Daoy (cell line): ENCODE results near the gene PDCD6IP. TPM values are rescaled to one million over a fixed set of nuclear protein-coding genes. Genes with fewer than 3 reads are reported as not detected.
"Not testable (repeated sequence)": the region's sequence is repeated elsewhere in the genome, so short reads cannot be mapped to it uniquely, and the experiment has no call there.

ENCODE experiments used
- DNase-seq: peaks from one replicate; pipeline ENCODE4 v3.0.0-alpha.2; 2015; ENCODE audit warnings: low read depth
- total RNA-seq: library from RNA; depleted of rRNA; stranded (reverse); fragments of >200 nt; shearing (Covaris generic); gene quantifications from 2 replicates; pipeline ENCODE4 v1.2.3, GENCODE V29; 2014

Gene PDCD6IP
- total RNA-seq, 1 experiment from 2014 or later, result 45.4 TPM

DNA sequence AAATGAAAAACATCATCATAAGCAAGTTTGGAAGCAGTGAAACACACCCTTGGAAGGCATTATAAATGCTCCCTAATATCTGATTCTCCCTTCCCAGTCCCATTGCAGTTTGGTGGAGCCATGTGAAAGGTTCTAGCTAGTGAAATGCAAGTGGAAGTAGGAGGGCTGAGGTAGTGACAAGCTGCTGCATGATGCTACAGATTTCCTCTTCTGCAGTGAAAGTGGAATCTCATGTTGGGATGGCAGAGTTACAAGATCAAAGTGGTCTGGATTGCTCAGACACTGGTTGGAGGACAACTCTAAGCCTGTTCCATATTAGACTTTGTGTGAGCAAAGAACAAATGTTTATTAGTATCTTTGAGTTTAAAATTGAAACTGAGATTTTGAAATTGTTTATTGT is 3.3 kb upstream of the PDCD6IP start:
- no peak for DNase-seq

DNA sequence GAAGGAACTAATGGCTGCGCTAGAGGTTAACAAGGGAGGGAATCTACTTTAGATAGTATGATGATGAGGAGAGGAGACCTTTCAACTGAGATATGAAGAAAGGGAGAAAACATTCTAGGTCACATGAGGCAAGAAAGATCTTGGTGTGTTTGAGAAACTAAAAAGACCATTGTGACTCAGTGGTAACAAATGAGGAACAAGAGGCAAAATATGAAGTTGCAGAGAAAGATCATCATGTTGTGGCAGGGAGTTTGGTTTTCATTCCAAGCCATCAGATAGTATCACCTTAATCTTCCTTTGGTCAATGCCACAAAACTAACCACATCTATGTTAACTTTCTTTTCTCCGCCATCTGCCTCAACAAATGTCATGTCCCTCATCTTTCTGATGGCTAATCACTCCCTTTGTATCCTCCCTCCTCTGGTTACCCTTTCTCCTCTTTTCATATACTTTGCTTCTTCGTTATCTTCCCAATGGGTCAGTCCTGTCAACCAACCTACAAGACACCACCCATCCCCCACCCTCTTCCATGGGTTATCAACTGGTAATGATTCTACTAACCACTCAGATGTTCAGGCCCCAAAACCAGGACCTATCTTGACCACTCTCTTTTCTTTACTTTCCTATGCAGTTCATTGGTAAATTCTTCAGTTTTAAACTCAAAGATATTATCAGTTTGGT is 2.4 kb upstream of the PDCD6IP start:
- no peak for DNase-seq

DNA sequence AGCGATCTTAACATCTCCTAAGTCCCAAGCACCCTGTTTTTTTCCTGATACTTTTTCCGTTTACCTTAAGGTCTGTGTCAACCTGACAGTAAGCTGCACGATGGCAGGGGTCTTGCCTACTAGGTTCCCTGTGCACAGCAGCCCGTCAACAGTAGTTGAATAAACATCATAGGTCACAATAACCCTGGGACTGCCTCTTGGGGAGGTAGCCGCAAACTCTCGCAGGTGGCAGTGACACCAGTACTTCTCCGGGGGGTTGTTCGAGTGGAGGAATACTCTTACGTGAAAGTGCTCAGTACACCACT is 365 bp upstream of the PDCD6IP start:
- DNase-seq, result no peak

DNA sequence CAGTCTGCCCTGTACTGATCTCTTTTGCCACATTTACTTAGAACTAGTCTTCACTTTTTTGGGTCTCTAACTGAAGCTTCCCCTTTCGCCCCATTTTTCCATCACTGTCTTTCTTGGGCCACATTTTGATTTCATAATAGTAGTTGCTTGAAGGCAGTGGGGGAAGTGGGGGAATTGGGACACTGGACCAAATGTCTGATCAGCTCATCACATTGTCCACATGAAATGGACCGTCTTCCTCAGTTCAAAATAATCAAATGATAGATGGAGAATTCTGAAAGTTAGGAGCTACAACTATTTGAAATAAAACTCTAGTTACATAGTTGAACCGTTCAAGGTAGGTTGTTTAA is 747 bp downstream of the PDCD6IP start:
- DNase-seq, result no peak

DNA sequence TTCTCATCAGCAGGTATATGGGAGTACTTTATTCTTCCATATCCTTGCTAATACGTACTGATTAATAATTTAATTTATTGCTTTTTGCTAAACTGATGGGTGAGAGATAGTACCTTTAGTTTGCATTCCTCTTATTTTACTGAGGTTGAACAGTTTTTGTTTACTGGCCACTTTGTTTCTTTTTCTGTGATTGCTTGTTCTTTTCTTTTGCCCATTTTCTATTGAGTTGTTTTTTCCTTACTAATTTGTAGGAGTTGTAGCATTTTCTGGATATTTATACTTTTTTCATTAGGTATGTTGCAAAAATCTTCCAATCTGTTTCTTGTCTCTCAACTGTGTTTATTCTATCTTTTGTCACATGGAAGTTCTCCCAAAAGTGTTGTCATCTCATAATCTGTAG is 4.8 kb downstream of the PDCD6IP start:
- no peak for DNase-seq

DNA sequence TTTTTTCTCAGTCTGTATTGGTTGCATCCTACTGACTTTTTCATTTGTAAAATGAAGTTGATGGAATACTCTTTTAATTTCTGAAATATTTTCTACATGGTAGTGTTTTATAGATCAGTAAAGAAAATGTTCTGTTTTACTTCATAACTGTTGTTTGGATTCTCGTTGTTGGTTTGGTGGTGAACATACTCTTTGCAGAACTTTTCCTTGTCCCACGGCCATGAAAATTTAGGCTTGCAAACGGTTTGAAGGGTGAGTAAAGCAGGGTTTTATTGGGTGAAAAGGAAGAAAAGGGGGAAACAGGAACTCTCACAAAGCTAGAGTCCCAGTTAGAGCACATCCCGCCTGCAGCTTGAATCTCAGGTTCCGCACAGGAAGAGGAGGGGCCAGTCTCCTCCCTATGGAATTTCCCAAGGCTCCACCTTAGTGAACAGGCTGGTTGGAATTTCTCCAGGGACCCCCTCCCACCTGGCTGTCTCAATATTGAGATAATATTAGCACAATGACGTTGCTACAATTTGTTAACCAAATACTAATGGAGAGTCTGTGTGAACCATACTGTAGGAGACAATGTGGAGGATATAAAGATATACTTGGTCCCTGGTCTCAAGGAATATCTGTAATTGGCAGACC is 5.6 kb downstream of the PDCD6IP start:
- no peak for DNase-seq

DNA sequence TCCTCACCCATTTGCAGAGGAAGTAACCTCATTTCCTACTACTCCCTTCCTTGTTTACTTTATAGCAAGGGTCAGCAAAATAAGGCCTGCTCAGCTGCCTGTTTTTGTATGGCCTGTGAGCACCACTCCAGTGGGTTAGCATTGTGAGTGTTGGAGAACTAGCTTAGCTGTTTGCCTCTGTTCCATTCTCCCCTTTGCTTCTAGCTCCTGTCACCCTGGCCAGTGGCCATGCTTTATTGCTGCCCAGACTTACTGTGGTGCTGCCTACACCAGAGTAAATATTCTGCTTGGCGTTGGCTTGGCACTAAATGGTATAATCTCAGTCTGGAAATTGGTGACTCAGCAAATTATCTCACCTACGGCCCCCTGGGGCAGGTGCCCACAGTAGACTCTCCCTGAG is 8.8 kb downstream of the PDCD6IP start:
- no peak for DNase-seq

DNA sequence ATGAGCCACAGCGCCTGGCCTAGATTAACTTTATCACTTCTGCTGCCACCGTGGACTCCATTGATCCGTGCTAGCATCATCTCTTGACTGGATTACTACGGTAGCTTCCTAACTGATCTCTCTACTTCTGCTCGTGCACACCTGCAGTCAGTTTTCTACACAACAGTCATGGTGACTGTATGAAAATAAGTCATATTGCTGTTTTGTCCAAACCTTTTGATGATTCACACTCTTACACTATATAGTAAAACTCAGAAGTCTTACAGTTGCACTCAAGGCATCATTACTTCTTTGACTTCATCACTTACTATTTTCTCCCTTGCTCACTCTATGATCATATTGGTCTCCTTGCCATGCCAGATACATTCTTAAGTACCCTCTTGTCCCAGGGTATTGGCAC is 10.1 kb downstream of the PDCD6IP start:
- no peak for DNase-seq

DNA sequence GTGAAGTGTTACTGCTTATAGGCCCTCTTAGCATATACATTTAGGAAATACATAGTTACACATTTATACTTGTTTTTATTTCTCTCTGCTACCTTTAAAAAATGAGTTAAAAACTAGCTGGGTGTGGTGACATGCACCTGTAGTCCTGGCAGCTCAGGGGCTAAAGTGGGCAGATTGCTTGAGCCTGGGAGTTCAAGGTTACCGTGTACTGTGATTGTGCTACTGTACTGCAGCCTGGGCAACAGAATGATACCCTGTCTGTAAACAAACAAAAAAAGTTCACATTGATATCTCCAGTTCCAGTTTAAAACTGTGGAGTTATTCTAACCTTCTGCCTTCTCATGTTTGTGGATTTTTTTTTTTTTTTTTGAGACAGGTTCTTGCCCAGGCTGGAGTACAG is 12.1 kb downstream of the PDCD6IP start:
- DNase-seq, result no peak

DNA sequence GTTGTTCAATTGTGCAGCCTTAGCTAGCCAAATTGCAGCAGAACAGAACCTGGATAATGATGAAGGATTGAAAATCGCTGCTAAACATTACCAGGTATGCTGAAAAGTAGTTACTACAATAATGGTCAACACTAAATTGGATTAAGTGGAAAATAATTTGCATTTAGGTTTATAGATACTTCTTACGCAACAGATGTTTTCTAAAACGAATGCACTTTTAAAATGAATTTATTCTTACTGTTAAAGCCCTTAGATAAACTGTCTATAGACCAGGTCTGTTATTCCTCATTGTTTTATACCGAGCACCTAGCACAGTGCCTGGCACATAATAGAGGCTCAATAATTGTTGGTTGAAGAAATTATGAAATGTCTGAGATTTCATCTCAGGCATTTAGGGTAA is 23.6 kb downstream of the PDCD6IP start:
- no peak for DNase-seq

DNA sequence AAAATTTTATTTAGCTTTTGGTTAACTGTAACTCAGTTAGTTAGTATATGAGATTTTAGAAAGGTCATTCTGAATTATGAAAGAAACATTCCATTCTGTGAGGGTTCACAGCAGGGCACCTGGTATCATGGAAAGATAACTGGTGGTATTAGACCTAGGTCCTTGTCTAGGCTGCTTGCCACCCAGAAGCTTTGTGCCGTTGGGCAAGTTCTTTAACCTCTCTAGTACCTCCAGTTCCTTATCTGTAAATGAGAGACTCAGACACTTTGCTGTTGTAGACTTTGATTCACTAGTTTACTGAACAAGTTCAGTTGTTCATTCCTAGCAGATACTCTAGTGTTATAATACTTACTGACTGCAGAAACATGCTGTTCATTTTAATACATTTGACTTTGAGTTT is 25.4 kb downstream of the PDCD6IP start:
- DNase-seq, result no peak

DNA sequence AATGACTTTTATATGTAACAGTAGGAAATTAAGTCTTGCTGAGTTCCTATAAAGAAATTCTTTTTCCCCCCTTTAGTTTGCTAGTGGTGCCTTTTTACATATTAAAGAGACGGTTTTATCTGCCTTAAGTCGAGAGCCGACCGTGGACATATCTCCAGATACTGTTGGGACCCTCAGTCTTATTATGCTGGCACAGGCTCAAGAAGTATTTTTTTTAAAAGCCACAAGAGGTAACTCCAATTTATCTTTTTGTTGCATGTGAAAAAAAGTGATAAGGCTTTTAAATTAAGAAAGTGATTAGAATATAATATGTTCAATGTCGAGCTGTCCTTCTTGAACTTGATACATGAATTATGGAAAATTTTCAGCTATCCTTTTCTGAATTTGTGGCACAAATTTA is 26.7 kb downstream of the PDCD6IP start:
- no peak for DNase-seq

DNA sequence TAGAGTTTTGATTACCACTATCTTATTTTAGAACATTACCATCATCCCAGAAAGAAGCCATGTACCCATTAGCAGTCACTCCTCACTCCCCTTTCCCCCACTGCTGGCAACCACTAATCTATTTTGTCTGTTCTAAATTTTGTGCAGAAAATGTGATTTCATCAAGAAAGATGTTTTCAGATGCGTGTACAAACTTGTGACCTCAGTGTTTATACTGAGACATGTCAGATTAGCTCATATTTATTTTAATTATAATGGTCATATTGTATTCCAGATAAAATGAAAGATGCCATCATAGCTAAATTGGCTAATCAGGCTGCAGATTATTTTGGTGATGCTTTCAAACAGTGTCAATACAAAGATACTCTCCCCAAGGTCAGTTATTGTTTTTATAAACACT is 27.8 kb downstream of the PDCD6IP start:
- no peak for DNase-seq

DNA sequence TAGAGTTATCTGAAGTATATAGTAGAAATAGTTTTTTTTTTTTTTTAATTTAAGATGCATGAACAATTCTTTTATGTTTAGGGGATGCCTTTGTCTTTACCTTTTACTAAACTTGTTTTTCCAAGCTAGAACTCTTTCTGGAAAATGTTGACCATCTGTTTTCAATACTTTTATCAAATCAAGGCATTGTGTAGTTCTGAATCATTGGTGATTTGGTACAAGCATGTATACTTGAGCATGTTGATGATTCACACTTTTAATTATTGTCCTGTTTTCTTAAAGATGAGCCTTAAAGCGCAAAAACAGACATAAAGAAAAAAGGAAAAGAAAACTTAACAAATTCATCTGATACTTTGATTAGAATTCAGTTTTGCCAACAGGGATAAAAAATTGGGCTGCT is 28.3 kb downstream of the PDCD6IP start:
- no peak for DNase-seq

DNA sequence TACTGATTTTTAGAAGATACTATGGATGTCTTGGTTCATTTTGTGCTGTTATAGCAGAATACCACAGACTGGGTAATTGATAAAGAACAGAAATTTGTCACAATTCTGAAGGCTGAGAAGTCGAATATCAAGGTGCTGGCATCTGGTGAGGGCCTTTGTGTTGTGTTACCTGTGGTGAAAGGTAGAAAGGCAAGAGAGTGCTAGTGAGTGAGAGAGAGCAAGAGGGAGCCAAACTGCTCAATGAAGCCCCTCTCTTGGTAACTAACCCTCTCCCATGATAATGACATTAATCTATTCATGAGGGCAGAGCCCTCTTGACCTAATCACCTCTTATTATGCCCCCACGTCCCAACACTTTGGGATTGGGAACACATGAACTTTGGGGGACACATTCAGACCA is 31.3 kb downstream of the PDCD6IP start:
- no peak for DNase-seq

DNA sequence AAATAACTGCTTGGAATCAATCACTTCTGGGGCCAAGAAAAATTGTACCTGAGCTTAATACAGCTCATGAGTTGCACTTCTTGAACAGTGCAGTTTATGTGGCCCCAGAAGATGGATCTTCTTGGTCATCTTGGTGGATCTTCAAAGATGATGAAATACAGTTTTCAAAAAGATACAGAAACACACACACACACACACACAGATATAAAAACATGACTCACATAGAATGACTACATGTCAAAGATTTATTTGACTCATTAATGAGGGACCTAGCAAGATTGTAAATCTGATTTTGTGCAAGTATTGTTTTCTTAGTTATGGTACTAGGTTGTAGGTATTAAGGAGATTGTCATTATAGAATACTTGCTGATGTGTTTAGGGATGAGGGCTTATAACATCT is 32.6 kb downstream of the PDCD6IP start:
- no peak for DNase-seq

DNA sequence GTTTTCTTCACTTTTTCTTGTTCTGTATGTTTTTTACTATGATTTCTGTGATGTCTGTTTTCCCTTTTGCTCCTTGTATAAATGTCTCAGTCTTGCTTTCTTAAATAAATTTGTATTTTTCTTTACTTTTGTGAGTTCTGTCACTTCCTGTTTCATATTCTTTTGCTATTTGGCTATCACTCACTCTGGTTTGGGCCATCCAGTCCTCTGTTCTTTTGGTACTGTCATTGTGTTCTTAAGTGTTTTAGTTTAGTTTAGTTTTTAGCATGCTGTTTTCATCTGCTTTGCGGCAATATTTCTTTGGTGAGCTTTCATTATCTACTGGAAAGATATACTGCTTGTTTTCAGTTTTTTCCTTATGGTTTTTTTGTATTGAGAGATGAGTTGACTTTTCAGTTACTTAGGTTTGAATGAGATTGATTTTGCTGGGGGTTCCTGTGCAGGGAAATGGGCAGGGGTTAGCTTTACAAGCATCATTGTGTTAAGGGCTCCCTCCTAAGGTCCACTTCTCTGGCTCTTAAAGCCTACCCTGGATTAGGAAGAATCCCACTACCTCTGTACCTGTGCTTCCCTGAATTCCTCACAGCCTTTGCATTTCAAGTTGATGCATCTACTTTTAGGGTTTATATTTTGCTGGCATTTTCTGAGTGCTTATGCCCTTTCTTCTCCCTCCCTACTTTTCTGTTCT is 35.1 kb downstream of the PDCD6IP start:
- no peak for DNase-seq

DNA sequence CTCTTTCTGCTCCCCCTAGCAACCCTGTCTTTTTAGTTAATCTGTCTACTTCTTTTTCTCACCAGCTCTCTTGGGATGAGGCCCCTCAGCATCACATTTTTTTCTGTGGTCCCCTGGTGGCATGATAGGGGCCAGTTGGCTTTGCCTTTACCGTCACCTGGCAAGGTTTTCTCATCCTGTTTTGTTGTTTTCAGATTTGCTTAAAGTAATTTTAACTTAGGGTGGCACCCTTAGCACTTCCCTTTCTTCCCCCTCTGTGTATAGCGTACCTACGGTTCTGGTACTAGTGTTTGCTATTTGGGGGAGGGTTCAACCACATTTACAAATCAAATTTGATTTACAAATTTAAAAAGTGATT is 35.6 kb downstream of the PDCD6IP start:
- no peak for DNase-seq

DNA sequence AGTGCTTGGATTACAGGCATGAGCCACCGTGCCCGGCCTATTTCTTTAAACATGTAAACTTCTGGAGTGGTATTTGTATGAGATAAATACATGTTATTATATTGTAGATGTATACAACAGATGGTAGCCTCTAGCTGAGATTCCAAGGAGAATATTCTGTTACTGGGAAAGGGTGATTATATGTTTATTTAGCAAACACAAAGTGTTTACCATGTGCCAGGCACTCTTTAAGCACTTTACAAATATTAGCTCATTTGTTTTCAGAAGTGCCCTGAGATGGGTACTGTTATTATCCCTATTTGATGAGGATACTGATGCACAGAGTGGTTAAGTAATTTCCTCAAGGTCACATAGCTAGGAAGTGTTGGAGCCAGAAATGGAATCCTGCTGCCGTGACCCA is 38.8 kb downstream of the PDCD6IP start:
- not testable (repeated sequence) for DNase-seq

DNA sequence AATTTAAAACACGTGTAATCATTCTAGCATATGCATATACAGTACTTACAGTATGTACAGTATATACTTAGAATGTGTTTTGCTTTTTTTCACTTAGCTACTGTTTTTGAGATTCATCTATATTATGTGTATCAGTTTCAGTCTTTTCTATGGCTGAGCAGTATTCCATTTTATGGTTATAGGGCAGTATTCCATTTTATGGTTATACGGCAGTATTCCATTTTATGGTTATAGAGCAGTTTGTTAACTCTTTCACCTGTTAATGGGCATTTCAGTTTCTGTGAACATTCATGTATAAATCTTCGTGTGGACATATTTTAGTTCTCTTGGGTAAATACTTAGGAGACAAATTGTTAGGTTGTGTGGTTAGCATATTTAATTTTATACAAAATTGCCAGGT is 40.9 kb downstream of the PDCD6IP start:
- DNase-seq, result no peak

DNA sequence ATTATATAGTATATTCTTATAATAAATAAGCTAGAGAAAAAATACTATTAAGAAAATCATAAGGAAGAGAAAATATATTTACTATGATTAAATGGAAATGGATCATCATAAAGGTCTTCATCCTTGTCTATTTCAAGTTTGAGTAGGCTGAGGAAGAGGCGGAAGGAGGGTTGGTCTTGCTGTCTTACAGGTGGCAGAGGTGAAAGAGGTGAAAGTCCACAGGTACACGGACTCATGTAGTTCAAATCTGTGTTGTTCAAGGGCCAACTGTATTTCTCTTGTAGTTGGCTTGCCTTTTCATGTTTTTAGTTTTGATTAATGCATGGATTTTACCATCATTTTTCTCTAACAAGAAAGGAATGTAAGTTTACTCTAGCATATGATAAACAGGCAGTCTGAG is 41.7 kb downstream of the PDCD6IP start:
- no peak for DNase-seq

DNA sequence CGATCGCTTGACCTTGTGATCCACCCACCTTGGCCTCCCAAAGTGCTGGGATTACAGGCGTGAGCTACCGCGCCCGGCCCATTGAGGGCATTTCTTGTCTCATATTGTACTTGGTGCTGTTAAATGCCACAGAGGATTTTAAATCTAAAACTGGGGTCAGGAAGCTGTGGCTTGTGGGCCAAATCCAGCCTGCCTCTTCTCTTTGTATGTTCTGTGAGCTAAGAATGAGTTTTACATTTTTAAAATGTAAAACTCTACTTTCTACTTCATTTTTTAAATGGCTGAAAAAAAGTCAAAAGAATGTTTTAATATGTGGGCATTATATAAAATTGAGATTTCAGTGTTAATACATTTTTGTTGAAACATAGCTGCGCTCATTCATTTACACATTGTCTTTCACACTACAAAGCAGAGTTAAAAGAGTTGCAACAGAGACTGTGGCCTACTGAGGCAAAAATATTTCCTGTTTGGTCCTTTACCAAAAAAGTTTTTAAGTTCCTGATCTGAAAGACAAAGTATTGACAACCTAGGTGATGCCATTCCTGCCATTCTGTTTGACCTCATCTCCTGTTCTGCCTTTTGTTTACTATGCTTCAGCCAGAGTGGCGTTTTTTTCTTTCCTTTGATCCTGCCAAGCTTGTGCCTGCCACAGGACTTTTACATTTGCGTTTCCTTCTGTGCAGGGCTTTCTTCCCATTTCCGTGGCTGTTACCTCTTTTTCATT is 50.4 kb downstream of the PDCD6IP start:
- no peak for DNase-seq

DNA sequence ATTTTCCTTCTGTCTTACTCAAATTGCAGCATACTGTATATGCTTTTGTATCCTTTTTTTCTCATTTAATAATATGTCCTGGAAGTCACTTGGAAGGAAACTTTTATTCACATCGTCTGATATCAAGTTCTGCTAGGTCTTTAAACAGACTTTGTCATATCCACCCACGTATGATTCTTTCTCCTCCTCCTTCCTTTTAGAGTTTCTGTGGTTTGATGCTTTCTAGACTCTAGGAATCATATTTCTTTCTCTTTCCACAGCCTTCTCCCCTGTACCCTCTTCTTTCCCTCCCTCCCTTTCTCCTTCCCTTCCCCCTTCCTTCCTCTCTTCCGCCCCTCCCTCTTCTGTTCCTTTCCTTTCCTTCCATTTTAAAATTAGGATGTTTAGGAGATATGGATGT is 52.2 kb downstream of the PDCD6IP start:
- not testable (repeated sequence) for DNase-seq
